ENCODE data around the gene ZNRF1. TPM values are rescaled to one million over a fixed set of nuclear protein-coding genes. Genes with fewer than 3 reads are reported as not detected.

Gene ZNRF1
- total RNA-seq, 2 donors from 2014 or later = 27.7 to 29.7 TPM

- no peak for TF ChIP-seq CTCF (IDR thresholded peaks at IDR 0.05)
- H3K36me3 ChIP-seq = no peaks in the 10 kb centered on the region
- H3K9me3 ChIP-seq = no peaks in the 10 kb centered on the region
- intact Hi-C loops (cut with DNase I) = no loop called here
- H3K9ac ChIP-seq (ENCODE audit: low read depth in 2 of 2, low read length in 2 of 2) = no peak overlapping the region
- DNase-seq = no peak
- H3K4me1 ChIP-seq = no peaks in the 10 kb centered on the region
- H3K27me3 ChIP-seq = no peaks in the 10 kb centered on the region
- H3K4me3 ChIP-seq = no peak overlapping the region
- no peak overlapping the region for H3K27ac ChIP-seq
These were observed 153.0 kb downstream of the ZNRF1 start for GRCh38 chr16:75151798-75152197.

- Histone ChIP-seq H3K27me3 (no peaks in the 10 kb centered on the region), H3K27ac (no peak overlapping the region), H3K4me3 (no peak overlapping the region), H3K36me3 (no peaks in the 10 kb centered on the region), H3K9me3 (no peaks in the 10 kb centered on the region), H3K9ac (ENCODE audit: low read depth in 2 of 2, low read length in 2 of 2) (no peak overlapping the region), H3K4me1 (no peaks in the 10 kb centered on the region)
- no peak for DNase-seq
- intact Hi-C loops (cut with DNase I) = no loop called here
- no peak for TF ChIP-seq CTCF (IDR thresholded peaks at IDR 0.05)
These were observed 153.8 kb downstream of the ZNRF1 start for GRCh38 chr16:75152635-75153034.

- Histone ChIP-seq H3K27ac (no peak overlapping the region), H3K4me1 (no peaks in the 10 kb centered on the region), H3K4me3 (no peak overlapping the region), H3K27me3 (no peaks in the 10 kb centered on the region), H3K36me3 (no peaks in the 10 kb centered on the region), H3K9ac (ENCODE audit: low read depth in 2 of 2, low read length in 2 of 2) (no peak overlapping the region), H3K9me3 (no peaks in the 10 kb centered on the region)
- DNase-seq = no peak
- TF ChIP-seq CTCF (IDR thresholded peaks at IDR 0.05) = no peak
- intact Hi-C loops (cut with DNase I) = no loop called here
These were observed 161.6 kb downstream of the ZNRF1 start for GRCh38 chr16:75160386-75160785.

Other genes with a start within 250 kb of the ZNRF1 start
- gene FA2H, start 224.2 kb upstream of the ZNRF1 start, total RNA-seq = 10 to 100 TPM; 51.0 to 75.7 TPM
- gene WDR59, start 13.9 kb upstream of the ZNRF1 start, total RNA-seq = 10 to 100 TPM; 46.5 to 48.3 TPM
- gene LDHD, start 117.8 kb downstream of the ZNRF1 start, total RNA-seq = 100 to 1,000 TPM in 1 of 2 donors, 10 to 100 TPM in 1; 31.4 to 105 TPM
- gene ZFP1, start 149.5 kb downstream of the ZNRF1 start, total RNA-seq = 1 to 10 TPM; 4.3 to 9.9 TPM
- 10 to 100 TPM in 1 of 2 donors, not detected in 1; 29.1 TPM for gene CTRB2, start 208.1 kb downstream of the ZNRF1 start, total RNA-seq
- 10 to 100 TPM in 1 of 2 donors, not detected in 1; 19.1 TPM for gene CTRB1, start 220.0 kb downstream of the ZNRF1 start, total RNA-seq